Astrocyte (in vitro differentiated cells and primary cell): Measurements from ENCODE around the gene ETV1.

ENCODE experiments used
- CTCF ChIP-seq: IDR thresholded peaks from 2 replicates; pipeline ENCODE4 v1.5.1; 2011; ENCODE audit warnings: low read depth, mild to moderate bottlenecking, inconsistent platforms, low read length, moderate library complexity; ENCODE audit not compliant: insufficient read depth
- EZH2 ChIP-seq: IDR thresholded peaks from 2 replicates; pipeline ENCODE4 v1.6.1; 2012; ENCODE audit warnings: mild to moderate bottlenecking, low read length, inconsistent platforms; ENCODE audit not compliant: insufficient read depth

GRCh38 chr7:14000247-14000646 is 10.8 kb upstream of the ETV1 start:
- TF ChIP-seq CTCF (no peak), EZH2 (no peak)
